Rectal smooth muscle tissue (tissue), 1 donor: ENCODE measurements around the gene PRSS3.
"Not testable (repeated sequence)": the region's sequence is repeated elsewhere in the genome, so short reads cannot be mapped to it uniquely, and the experiment has no call there.

Experiments used
- H3K27ac ChIP-seq: one replicate; pipeline ENCODE4 v1.7.0; 2013; ENCODE audit warnings: low read depth, low read length, inconsistent platforms
- H3K27me3 ChIP-seq: one replicate; pipeline ENCODE4 v1.7.0; 2013; ENCODE audit warnings: low read length; ENCODE audit not compliant: control insufficient read depth, insufficient read depth
- H3K36me3 ChIP-seq: one replicate; pipeline ENCODE4 v1.7.0; 2013; ENCODE audit warnings: low read length; ENCODE audit not compliant: control insufficient read depth, insufficient read depth
- H3K4me1 ChIP-seq: one replicate; pipeline ENCODE4 v1.7.0; 2013; ENCODE audit warnings: low read length; ENCODE audit not compliant: control insufficient read depth, insufficient read depth
- H3K4me3 ChIP-seq: one replicate; pipeline ENCODE4 v1.7.0; 2013; ENCODE audit warnings: low read length
- H3K9ac ChIP-seq: one replicate; pipeline ENCODE4 v1.7.0; 2013; ENCODE audit warnings: low read length

PRSS3 gene

GRCh38 chr9:33795281-33795680 is at the start of gene PRSS3:
Gene PRSS3 (plus strand): TSS chr9:33795561. CDS start chr9:33795574, 13 bp downstream.
- H3K27me3 ChIP-seq, result no peaks in the 10 kb centered on the region
- H3K36me3 ChIP-seq, result no peaks in the 10 kb centered on the region
- no peak within 1 kb of the TSS for H3K9ac ChIP-seq
- no peaks in the 10 kb centered on the region for H3K4me1 ChIP-seq
- no peak within 1 kb of the TSS for H3K4me3 ChIP-seq
- H3K27ac ChIP-seq, result no peak within 1 kb of the TSS

GRCh38 chr9:33748633-33749304 is 46.6 kb upstream of the PRSS3 start:
- Histone ChIP-seq H3K27ac (no peak overlapping the region), H3K9ac (no peak overlapping the region), H3K4me3 (no peak overlapping the region), H3K36me3 (no peaks in the 10 kb centered on the region), H3K27me3 (peaks cover 5% of the 10 kb centered on the region), H3K4me1 (no peaks in the 10 kb centered on the region)

GRCh38 chr9:33749305-33749654 is 46.1 kb upstream of the PRSS3 start:
- H3K4me1 ChIP-seq, H3K4me3 ChIP-seq: not testable (repeated sequence)

GRCh38 chr9:33750307-33750838 is 45.0 kb upstream of the PRSS3 start:
- Histone ChIP-seq H3K9ac (peak overlapping the region; percentile 17), H3K36me3 (no peaks in the 10 kb centered on the region), H3K27me3 (peaks cover 5% of the 10 kb centered on the region), H3K4me3 (peak overlapping the region; percentile 75), H3K4me1 (no peaks in the 10 kb centered on the region), H3K27ac (no peak overlapping the region)

More at GRCh38 chr9:33749305-33749654, 46.1 kb upstream of the PRSS3 start:
- H3K36me3 ChIP-seq, H3K27ac ChIP-seq, H3K27me3 ChIP-seq, H3K9ac ChIP-seq: not testable (repeated sequence)

- H3K27me3 ChIP-seq, result peaks cover 5% of the 10 kb centered on the region
- no peaks in the 10 kb centered on the region for H3K4me1 ChIP-seq
- H3K9ac ChIP-seq, result peak overlapping the region; percentile 17
- H3K4me3 ChIP-seq, result peak overlapping the region; percentile 75
- H3K27ac ChIP-seq, result no peak overlapping the region
- no peaks in the 10 kb centered on the region for H3K36me3 ChIP-seq
Observed at GRCh38 chr9:33750839-33751339, 44.5 kb upstream of the PRSS3 start.

- Histone ChIP-seq H3K36me3 (no peaks in the 10 kb centered on the region), H3K27ac (no peak overlapping the region), H3K9ac (no peak overlapping the region), H3K4me3 (peak overlapping the region; percentile 75), H3K4me1 (no peaks in the 10 kb centered on the region), H3K27me3 (peaks cover 5% of the 10 kb centered on the region)
Observed at GRCh38 chr9:33751536-33752129, 43.7 kb upstream of the PRSS3 start.

- Histone ChIP-seq H3K36me3 (no peaks in the 10 kb centered on the region), H3K4me3 (no peak overlapping the region), H3K27me3 (peaks cover 5% of the 10 kb centered on the region), H3K27ac (no peak overlapping the region), H3K9ac (no peak overlapping the region), H3K4me1 (no peaks in the 10 kb centered on the region)
Observed at GRCh38 chr9:33752130-33752637, 43.2 kb upstream of the PRSS3 start.

GRCh38 chr9:33752789-33753188 is 42.6 kb upstream of the PRSS3 start:
- H3K9ac ChIP-seq, H3K27me3 ChIP-seq, H3K27ac ChIP-seq, H3K4me1 ChIP-seq, H3K36me3 ChIP-seq, H3K4me3 ChIP-seq: not testable (repeated sequence)

GRCh38 chr9:33759648-33760047 is 35.7 kb upstream of the PRSS3 start:
- H3K36me3 ChIP-seq, H3K9ac ChIP-seq, H3K4me1 ChIP-seq, H3K27ac ChIP-seq, H3K4me3 ChIP-seq, H3K27me3 ChIP-seq: not testable (repeated sequence)

- H3K4me1 ChIP-seq, result no peaks in the 10 kb centered on the region
- H3K27ac ChIP-seq, result no peak overlapping the region
- no peaks in the 10 kb centered on the region for H3K27me3 ChIP-seq
- H3K9ac ChIP-seq, result no peak overlapping the region
- H3K36me3 ChIP-seq, result no peaks in the 10 kb centered on the region
- H3K4me3 ChIP-seq, result no peak overlapping the region
Observed at GRCh38 chr9:33762343-33762742, 33.0 kb upstream of the PRSS3 start.

- H3K27ac ChIP-seq, result not testable (repeated sequence)
Observed at GRCh38 chr9:33763709-33764108, 31.7 kb upstream of the PRSS3 start.

GRCh38 chr9:33765411-33765810 is 29.9 kb upstream of the PRSS3 start:
- H3K4me1 ChIP-seq, result no peaks in the 10 kb centered on the region
- no peaks in the 10 kb centered on the region for H3K36me3 ChIP-seq
- no peak overlapping the region for H3K9ac ChIP-seq
- H3K27ac ChIP-seq, result no peak overlapping the region
- no peak overlapping the region for H3K4me3 ChIP-seq
- H3K27me3 ChIP-seq, result no peaks in the 10 kb centered on the region

More at GRCh38 chr9:33763709-33764108, 31.7 kb upstream of the PRSS3 start:
- not testable (repeated sequence) for H3K4me1 ChIP-seq, H3K27me3 ChIP-seq, H3K9ac ChIP-seq, H3K36me3 ChIP-seq, H3K4me3 ChIP-seq
